GM10266 (cell line): ENCODE measurements around the gene PDZRN4.

Source experiments
- DNase-seq: peaks from one replicate; pipeline ENCODE4 v3.0.0; 2012; ENCODE audit errors: extremely low spot score
- CTCF ChIP-seq: IDR thresholded peaks from 2 replicates; pipeline ENCODE4 v1.5.1; 2012; ENCODE audit warnings: mild to moderate bottlenecking, low read depth; ENCODE audit not compliant: control insufficient read depth, insufficient read depth; ENCODE audit errors: missing control alignments

PDZRN4 gene

GRCh38 chr12:41380878-41381277 is 192.8 kb downstream of the PDZRN4 start:
- no peak for DNase-seq
- TF ChIP-seq CTCF = no peak

- no peak for DNase-seq
- TF ChIP-seq CTCF = no peak
Observed at GRCh38 chr12:41402801-41403200, 214.7 kb downstream of the PDZRN4 start.

- no peak for TF ChIP-seq CTCF
- DNase-seq = no peak
Observed at GRCh38 chr12:41407232-41407799, 219.2 kb downstream of the PDZRN4 start.

- no peak for DNase-seq
Observed at GRCh38 chr12:41409628-41410027, 221.5 kb downstream of the PDZRN4 start.

GRCh38 chr12:41418586-41418985 is 230.5 kb downstream of the PDZRN4 start:
- TF ChIP-seq CTCF = no peak
- DNase-seq = no peak

More at GRCh38 chr12:41409628-41410027, 221.5 kb downstream of the PDZRN4 start:
- no peak for TF ChIP-seq CTCF

GRCh38 chr12:41419131-41419893 is 231.2 kb downstream of the PDZRN4 start:
- DNase-seq = no peak
- TF ChIP-seq CTCF = no peak

GRCh38 chr12:41424651-41425050 is 236.5 kb downstream of the PDZRN4 start:
- no peak for TF ChIP-seq CTCF
- DNase-seq = no peak
